ENCODE measurements around the gene CRTAC1.

GRCh38 chr10:98062424-98062823, 32.0 kb upstream of the CRTAC1 start:
- TF ChIP-seq POLR2A (IDR thresholded peaks at IDR 0.05; ENCODE audit: low read depth, low read length) (no peak), TAF1 (IDR thresholded peaks at IDR 0.05; ENCODE audit: low read depth, low read length) (no peak), SPI1 (IDR thresholded peaks at IDR 0.05; ENCODE audit: low read depth, low read length) (no peak), POLR2AphosphoS5 (IDR thresholded peaks at IDR 0.05; ENCODE audit: low read depth, low read length) (no peak)

All from GM12891 (cell line).